OCI-LY1 (cell line): ENCODE results near the gene LCP2.

Experiments
- H2AFZ ChIP-seq: fragments of 200-600 bp; sonication (generic), shearing (Covaris generic); 2 replicates; pipeline ENCODE4 v1.6.0; 2014; ENCODE audit warnings: antibody characterized with exemption, mild to moderate bottlenecking, low read length
- H3F3A ChIP-seq: fragments of 200-600 bp; sonication (generic), shearing (Covaris generic); 2 replicates; pipeline ENCODE4 v1.6.0; 2014; ENCODE audit warnings: mild to moderate bottlenecking, antibody characterized with exemption, low read length, moderate library complexity; ENCODE audit not compliant: insufficient read depth
- H3K27ac ChIP-seq: fragments of 200-600 bp; sonication (generic); 2 replicates; pipeline ENCODE4 v1.5.1; 2014; ENCODE audit warnings: low read length, mixed run types, mild to moderate bottlenecking, low read depth; ENCODE audit not compliant: poor library complexity, severe bottlenecking
- H3K27me3 ChIP-seq: fragments of 200-600 bp; sonication (generic); 2 replicates; pipeline ENCODE4 v1.6.0; 2014; ENCODE audit warnings: antibody characterized with exemption, mild to moderate bottlenecking, low read length, moderate library complexity; ENCODE audit not compliant: insufficient read depth
- H3K36me3 ChIP-seq: fragments of 200-600 bp; sonication (generic); 2 replicates; pipeline ENCODE4 v1.6.1; 2014; ENCODE audit warnings: mild to moderate bottlenecking, antibody characterized with exemption, low read length, moderate library complexity, mixed read lengths; ENCODE audit not compliant: insufficient read depth
- H3K4me1 ChIP-seq: fragments of 200-600 bp; sonication (generic); 2 replicates; pipeline ENCODE4 v1.5.1; 2014; ENCODE audit warnings: mild to moderate bottlenecking, low read length, moderate library complexity; ENCODE audit not compliant: insufficient read depth, severe bottlenecking
- H3K4me2 ChIP-seq: fragments of 200-600 bp; sonication (generic), shearing (Covaris generic); 2 replicates; pipeline ENCODE4 v1.6.1; 2014; ENCODE audit warnings: low read length
- H3K4me3 ChIP-seq: fragments of 200-600 bp; sonication (generic); 2 replicates; pipeline ENCODE4 v1.5.1; 2014; ENCODE audit warnings: low read length, low read depth, mild to moderate bottlenecking, mixed read lengths; ENCODE audit not compliant: poor library complexity, severe bottlenecking
- H3K79me2 ChIP-seq: fragments of 200-600 bp; shearing (Covaris generic); 2 replicates; pipeline ENCODE4 v1.6.1; 2016; ENCODE audit warnings: mixed run types, low read length, mixed read lengths; ENCODE audit not compliant: insufficient read depth
- H3K9ac ChIP-seq: fragments of 200-600 bp; sonication (generic), shearing (Covaris generic); 2 replicates; pipeline ENCODE4 v1.6.1; 2014; ENCODE audit warnings: mild to moderate bottlenecking, low read length, mixed read lengths
- H3K9me2 ChIP-seq: fragments of 200-600 bp; sonication (generic), shearing (Covaris generic); 2 replicates; pipeline ENCODE4 v1.6.1; 2014; ENCODE audit warnings: low read depth, mild to moderate bottlenecking, low read length, mixed read lengths
- H3K9me3 ChIP-seq: fragments of 200-600 bp; shearing (Covaris generic); 2 replicates; pipeline ENCODE4 v1.6.1; 2014; ENCODE audit warnings: low read length, mixed read lengths
- H4K20me1 ChIP-seq: fragments of 200-600 bp; sonication (generic), shearing (Covaris generic); 2 replicates; pipeline ENCODE4 v1.6.0; 2016; ENCODE audit warnings: mild to moderate bottlenecking, low read length; ENCODE audit not compliant: insufficient read depth
- EZH2 ChIP-seq: fragments of 200-600 bp; sonication (generic), shearing (Covaris generic); IDR thresholded peaks from 2 replicates; pipeline ENCODE4 v1.8.0; 2017; ENCODE audit warnings: borderline replicate concordance, mixed run types, mild to moderate bottlenecking, antibody characterized with exemption, low read length, moderate library complexity, mixed read lengths
- TF ChIP-seq, protein P1 (sequence below): fragments of 200-600 bp; sonication (generic), shearing (Covaris generic); IDR thresholded peaks from 2 replicates; pipeline ENCODE4 v1.5.1; 2017; ENCODE audit warnings: mild to moderate bottlenecking, antibody characterized with exemption, low read length, moderate library complexity, mixed read lengths

The LCP2 gene

DNA sequence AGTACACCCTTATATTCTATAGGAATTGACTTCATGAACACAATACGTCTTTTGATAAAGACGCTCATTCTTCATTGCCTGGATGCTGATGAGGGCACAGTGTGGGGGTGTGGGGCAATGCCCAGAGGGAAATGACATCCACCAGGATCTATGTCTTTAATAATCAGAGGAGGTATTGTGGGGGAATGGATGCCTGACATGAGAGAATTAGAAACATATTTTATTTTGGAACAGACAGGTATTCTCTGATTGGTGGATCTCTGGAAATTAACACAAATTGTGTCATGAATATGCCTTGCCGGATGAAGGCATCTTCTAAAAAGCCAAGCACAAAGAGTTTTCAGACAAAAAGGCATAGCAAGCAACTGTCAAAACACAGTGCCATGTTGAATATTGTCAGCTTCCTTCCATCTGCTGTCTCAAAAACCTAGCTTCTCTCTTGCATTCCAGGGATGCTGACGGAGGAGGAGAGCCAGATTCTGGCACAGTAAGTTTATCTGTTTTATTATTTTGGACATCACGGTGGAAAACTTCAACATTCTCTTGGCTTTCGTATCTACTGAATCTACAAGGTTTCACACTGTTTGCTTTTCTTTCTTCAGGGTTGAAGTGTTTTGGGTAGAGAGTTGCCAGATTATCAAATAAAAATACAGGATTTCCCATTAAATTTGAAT is 68.7 kb downstream of the LCP2 start:
- Histone ChIP-seq H3K4me3 (no peak overlapping the region), H3F3A (no peaks in the 10 kb centered on the region), H3K27me3 (no peaks in the 10 kb centered on the region; the same call in 1 of the 2 replicates), H3K36me3 (no peaks in the 10 kb centered on the region), H3K9ac (no peak overlapping the region), H3K27ac (no peak overlapping the region), H2AFZ (no peak overlapping the region), H4K20me1 (no peaks in the 10 kb centered on the region), H3K9me2 (no peaks in the 10 kb centered on the region), H3K9me3 (no peaks in the 10 kb centered on the region), H3K4me2 (no peak overlapping the region), H3K79me2 (no peaks in the 10 kb centered on the region), H3K4me1 (no peaks in the 10 kb centered on the region)
- no peak for TF ChIP-seq EZH2
- TF ChIP-seq, protein P1, sequence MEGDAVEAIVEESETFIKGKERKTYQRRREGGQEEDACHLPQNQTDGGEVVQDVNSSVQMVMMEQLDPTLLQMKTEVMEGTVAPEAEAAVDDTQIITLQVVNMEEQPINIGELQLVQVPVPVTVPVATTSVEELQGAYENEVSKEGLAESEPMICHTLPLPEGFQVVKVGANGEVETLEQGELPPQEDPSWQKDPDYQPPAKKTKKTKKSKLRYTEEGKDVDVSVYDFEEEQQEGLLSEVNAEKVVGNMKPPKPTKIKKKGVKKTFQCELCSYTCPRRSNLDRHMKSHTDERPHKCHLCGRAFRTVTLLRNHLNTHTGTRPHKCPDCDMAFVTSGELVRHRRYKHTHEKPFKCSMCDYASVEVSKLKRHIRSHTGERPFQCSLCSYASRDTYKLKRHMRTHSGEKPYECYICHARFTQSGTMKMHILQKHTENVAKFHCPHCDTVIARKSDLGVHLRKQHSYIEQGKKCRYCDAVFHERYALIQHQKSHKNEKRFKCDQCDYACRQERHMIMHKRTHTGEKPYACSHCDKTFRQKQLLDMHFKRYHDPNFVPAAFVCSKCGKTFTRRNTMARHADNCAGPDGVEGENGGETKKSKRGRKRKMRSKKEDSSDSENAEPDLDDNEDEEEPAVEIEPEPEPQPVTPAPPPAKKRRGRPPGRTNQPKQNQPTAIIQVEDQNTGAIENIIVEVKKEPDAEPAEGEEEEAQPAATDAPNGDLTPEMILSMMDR, result no peak

- TF ChIP-seq, protein P1, result no peak
- no peak for TF ChIP-seq EZH2
- no peaks in the 10 kb centered on the region for H3K4me1 ChIP-seq
- H3K4me3 ChIP-seq, result no peak overlapping the region
- no peaks in the 10 kb centered on the region for H3K79me2 ChIP-seq
- no peak overlapping the region for H2AFZ ChIP-seq
- no peaks in the 10 kb centered on the region for H3K9me2 ChIP-seq
- H3K4me2 ChIP-seq, result no peak overlapping the region
- no peak overlapping the region for H3K9ac ChIP-seq
- no peaks in the 10 kb centered on the region for H3K36me3 ChIP-seq
- no peaks in the 10 kb centered on the region for H4K20me1 ChIP-seq
- H3K27ac ChIP-seq, result no peak overlapping the region
- H3K27me3 ChIP-seq, result no peaks in the 10 kb centered on the region; the same call in 1 of the 2 replicates
- no peaks in the 10 kb centered on the region for H3F3A ChIP-seq
- H3K9me3 ChIP-seq, result no peaks in the 10 kb centered on the region
Measured at GRCh38 chr5:170226661-170227060, 70.9 kb downstream of the LCP2 start.

DNA sequence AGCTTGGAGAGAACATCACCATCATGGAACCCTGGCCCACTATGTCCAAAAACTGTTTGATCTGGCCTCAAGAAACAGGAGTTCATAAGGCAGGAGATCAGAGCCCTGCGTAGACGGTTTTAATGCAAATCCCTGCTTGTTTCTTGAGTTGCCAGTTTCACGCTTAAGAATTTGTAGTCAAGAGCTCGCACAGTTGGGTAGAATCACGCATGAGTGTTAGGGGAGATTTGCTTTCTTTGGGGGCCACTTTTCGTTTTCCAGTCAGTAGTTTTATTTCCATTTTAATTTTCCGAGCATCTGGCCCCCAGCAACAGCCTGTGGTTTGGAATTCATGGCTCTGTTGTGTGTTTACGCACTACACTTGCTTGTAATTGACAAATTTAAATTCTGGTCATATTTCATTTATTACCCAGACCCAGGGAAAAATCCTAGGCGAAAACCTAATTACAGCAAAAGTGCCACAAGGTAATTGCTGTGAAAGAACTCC is 71.4 kb downstream of the LCP2 start:
- Histone ChIP-seq H4K20me1 (no peaks in the 10 kb centered on the region), H3K4me2 (no peak overlapping the region), H3K4me3 (no peak overlapping the region), H2AFZ (no peak overlapping the region), H3K9me3 (no peaks in the 10 kb centered on the region), H3K4me1 (no peaks in the 10 kb centered on the region), H3K36me3 (no peaks in the 10 kb centered on the region), H3F3A (no peaks in the 10 kb centered on the region), H3K79me2 (no peaks in the 10 kb centered on the region), H3K27me3 (no peaks in the 10 kb centered on the region; the same call in 1 of the 2 replicates), H3K27ac (no peak overlapping the region), H3K9me2 (no peaks in the 10 kb centered on the region), H3K9ac (no peak overlapping the region)
- TF ChIP-seq EZH2, result no peak
- TF ChIP-seq, protein P1, result no peak
